B cell (primary cell): ENCODE measurements around the gene ARHGAP29.

Source experiments
- CTCF ChIP-seq: fragments of 200-600 bp; IDR thresholded peaks from one replicate; pipeline ENCODE4 v1.8.0; 2022; ENCODE audit warnings: antibody characterized with exemption, mild to moderate bottlenecking
- EZH2 ChIP-seq: IDR thresholded peaks from 2 replicates; pipeline ENCODE4 v1.6.1; 2012; ENCODE audit warnings: borderline replicate concordance, low read depth, mild to moderate bottlenecking, moderate library complexity, low read length; ENCODE audit not compliant: insufficient read depth, poor library complexity, severe bottlenecking

GRCh38 chr1:94237291-94238226 lies at the start of gene ARHGAP29:
- TF ChIP-seq CTCF, result no peak
- TF ChIP-seq EZH2, result no peak
